ENCODE measurements around the gene CFAP299. TPM values are rescaled to one million over a fixed set of nuclear protein-coding genes. Genes with fewer than 3 reads are reported as not detected.
"Not testable (repeated sequence)": the region's sequence is repeated elsewhere in the genome, so short reads cannot be mapped to it uniquely, and the experiment has no call there.

Gene CFAP299
- total and polyA plus RNA-seq, 2 donors from 2014 or later = 1.1 TPM; not detected in 1

DNA sequence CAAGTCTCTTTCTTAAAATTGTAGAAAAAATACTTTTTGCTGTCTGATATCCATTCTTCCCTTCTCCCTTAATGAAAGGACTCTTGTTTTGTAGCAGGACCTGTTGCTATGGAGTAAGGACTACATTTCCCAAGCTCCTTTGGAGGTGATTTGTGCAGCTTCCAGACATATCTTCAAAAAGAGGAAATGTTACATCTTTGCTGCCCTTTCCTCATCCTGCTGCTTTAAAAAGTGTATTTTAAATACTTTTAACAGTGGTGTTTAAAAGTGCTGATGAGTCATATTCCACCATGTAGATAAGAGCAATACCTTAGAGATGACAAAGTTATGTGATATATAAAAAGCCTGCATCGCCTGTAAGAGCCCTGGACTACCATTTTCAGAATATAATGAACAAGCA, 98.7 kb downstream of the CFAP299 start:
- no peak for DNase-seq
- Histone ChIP-seq H3K27ac (ENCODE audit: low read depth in 2 of 2, low read length in 2 of 2) (no peak overlapping the region), H3K4me3 (ENCODE audit: low read length in 3 of 3) (no peak overlapping the region), H3K27me3 (ENCODE audit: control insufficient read depth, insufficient read depth, low read length) (no peaks in the 10 kb centered on the region), H3K36me3 (ENCODE audit: control insufficient read depth in 2 of 3, insufficient read depth in 3 of 3, low read length in 3 of 3) (no peaks in the 10 kb centered on the region), H3K9ac (ENCODE audit: low read length in 3 of 3) (no peak overlapping the region), H3K4me1 (ENCODE audit: control insufficient read depth in 2 of 3, insufficient read depth in 2 of 3, low read depth in 1 of 3, low read length in 3 of 3) (no peaks in the 10 kb centered on the region), H3K9me3 (ENCODE audit: control insufficient read depth in 2 of 3, insufficient read depth in 1 of 3, low read length in 3 of 3) (no peaks in the 10 kb centered on the region)
- no peak for FAIRE-seq
- TF ChIP-seq, protein P1, sequence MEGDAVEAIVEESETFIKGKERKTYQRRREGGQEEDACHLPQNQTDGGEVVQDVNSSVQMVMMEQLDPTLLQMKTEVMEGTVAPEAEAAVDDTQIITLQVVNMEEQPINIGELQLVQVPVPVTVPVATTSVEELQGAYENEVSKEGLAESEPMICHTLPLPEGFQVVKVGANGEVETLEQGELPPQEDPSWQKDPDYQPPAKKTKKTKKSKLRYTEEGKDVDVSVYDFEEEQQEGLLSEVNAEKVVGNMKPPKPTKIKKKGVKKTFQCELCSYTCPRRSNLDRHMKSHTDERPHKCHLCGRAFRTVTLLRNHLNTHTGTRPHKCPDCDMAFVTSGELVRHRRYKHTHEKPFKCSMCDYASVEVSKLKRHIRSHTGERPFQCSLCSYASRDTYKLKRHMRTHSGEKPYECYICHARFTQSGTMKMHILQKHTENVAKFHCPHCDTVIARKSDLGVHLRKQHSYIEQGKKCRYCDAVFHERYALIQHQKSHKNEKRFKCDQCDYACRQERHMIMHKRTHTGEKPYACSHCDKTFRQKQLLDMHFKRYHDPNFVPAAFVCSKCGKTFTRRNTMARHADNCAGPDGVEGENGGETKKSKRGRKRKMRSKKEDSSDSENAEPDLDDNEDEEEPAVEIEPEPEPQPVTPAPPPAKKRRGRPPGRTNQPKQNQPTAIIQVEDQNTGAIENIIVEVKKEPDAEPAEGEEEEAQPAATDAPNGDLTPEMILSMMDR (IDR thresholded peaks at IDR 0.05; ENCODE audit: borderline replicate concordance, extremely low read depth, insufficient read depth) = no peak
- intact Hi-C loops (cut with DNase I) = no loop called here

DNA sequence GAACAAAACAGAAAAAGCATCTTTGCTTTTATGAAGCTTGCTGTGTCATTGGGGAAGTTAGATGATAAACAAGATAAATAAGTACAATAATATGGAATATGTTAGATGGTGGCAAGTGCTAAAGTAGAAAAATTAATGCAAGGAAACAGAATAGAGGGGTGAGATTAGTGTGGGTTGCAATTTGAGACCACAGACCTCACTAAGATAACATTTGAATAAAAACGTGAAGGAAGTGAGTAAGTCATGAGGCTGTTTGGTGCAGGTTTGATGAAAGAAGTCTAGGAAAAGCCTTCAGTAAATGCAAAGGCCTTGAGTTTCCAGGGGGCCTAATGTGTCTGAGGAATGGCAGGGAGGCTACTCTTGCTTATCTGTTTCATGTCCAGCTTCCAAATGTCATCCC, 102.5 kb downstream of the CFAP299 start:
- TF ChIP-seq, protein P1 (IDR thresholded peaks at IDR 0.05; ENCODE audit: borderline replicate concordance, extremely low read depth, insufficient read depth) = no peak
- Histone ChIP-seq H3K4me1 (ENCODE audit: control insufficient read depth in 2 of 3, insufficient read depth in 2 of 3, low read depth in 1 of 3, low read length in 3 of 3) (no peaks in the 10 kb centered on the region), H3K4me3 (ENCODE audit: low read length in 3 of 3) (no peak overlapping the region), H3K27me3 (ENCODE audit: control insufficient read depth, insufficient read depth, low read length) (no peaks in the 10 kb centered on the region), H3K9me3 (ENCODE audit: control insufficient read depth in 2 of 3, insufficient read depth in 1 of 3, low read length in 3 of 3) (no peaks in the 10 kb centered on the region), H3K27ac (ENCODE audit: low read depth in 2 of 2, low read length in 2 of 2) (no peak overlapping the region), H3K9ac (ENCODE audit: low read length in 3 of 3) (no peak overlapping the region), H3K36me3 (ENCODE audit: control insufficient read depth in 2 of 3, insufficient read depth in 3 of 3, low read length in 3 of 3) (no peaks in the 10 kb centered on the region)
- no peak for FAIRE-seq
- intact Hi-C loops (cut with DNase I) = no loop called here
- no peak for DNase-seq

DNA sequence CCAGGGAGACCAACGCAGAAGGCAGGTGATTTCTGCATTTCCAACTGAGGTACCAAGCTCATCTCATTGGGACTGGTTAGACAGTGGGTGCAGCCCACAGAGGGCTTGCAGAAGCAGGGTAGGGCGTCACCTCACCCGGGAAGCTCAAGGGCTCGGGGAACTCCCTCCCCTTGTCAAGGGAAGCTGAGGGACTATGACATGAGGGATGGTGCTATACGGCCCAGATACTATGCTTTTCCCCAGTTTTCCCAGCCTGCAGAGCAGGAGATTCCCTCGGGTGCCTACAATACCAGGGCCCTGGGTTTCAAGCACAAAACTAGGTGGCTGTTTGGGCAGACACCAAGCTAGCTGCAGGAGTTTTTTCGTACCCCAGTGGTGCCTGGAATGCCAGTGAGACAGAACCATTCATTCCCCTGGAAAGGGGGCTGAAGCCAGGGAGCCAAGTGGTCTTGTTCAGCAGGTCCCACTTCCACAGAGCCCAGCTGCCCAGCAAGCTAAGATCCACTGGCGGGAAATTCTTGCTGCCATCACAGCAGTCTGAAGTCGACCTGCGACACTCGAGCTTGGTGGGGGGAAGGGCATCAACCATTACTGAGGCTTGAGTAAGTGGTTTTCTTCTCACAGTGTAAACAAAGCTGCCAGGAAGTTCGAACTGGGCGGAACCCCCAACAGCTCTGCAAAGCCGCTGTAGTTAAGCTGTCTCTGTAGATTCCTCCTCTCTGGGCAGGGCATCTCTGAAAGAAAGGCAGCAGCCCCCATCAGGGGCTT, 103.9 kb downstream of the CFAP299 start:
- H3K36me3 ChIP-seq (ENCODE audit: control insufficient read depth in 2 of 3, insufficient read depth in 3 of 3, low read length in 3 of 3); H3K9ac ChIP-seq (ENCODE audit: low read length in 3 of 3); H3K4me1 ChIP-seq (ENCODE audit: control insufficient read depth in 2 of 3, insufficient read depth in 2 of 3, low read depth in 1 of 3, low read length in 3 of 3); H3K27me3 ChIP-seq (ENCODE audit: control insufficient read depth, insufficient read depth, low read length); H3K9me3 ChIP-seq (ENCODE audit: control insufficient read depth in 2 of 3, insufficient read depth in 1 of 3, low read length in 3 of 3); FAIRE-seq; H3K27ac ChIP-seq (ENCODE audit: low read depth in 2 of 2, low read length in 2 of 2); H3K4me3 ChIP-seq (ENCODE audit: low read length in 3 of 3); intact Hi-C loops (cut with DNase I): not testable (repeated sequence)
- peak in 1 of 5 donors; percentile 58 for DNase-seq

DNA sequence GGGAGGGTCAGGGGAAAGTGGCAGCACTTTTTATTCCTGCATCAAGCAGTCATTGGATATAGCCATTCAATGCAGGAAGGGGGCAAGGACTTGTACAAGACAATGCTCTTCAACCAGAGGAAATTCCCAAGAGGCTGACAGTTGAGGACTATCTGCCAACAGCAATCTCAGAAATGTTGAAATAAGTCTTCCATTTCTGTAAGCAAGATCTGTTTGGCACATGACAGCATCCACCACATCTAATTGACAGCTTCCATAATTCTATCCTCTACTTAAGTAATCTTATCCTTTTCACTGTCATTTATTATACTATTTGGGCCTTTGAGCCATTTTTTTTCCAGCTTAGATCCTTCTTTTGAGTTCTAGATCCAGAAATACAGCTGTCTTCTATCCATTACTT, 110.7 kb downstream of the CFAP299 start:
- H3K27ac ChIP-seq (ENCODE audit: low read depth in 2 of 2, low read length in 2 of 2) = no peak overlapping the region
- H3K9ac ChIP-seq (ENCODE audit: low read length in 3 of 3) = no peak overlapping the region
- no peaks in the 10 kb centered on the region for H3K9me3 ChIP-seq (ENCODE audit: control insufficient read depth in 2 of 3, insufficient read depth in 1 of 3, low read length in 3 of 3)
- no peak overlapping the region for H3K4me3 ChIP-seq (ENCODE audit: low read length in 3 of 3)
- H3K4me1 ChIP-seq (ENCODE audit: control insufficient read depth in 2 of 3, insufficient read depth in 2 of 3, low read depth in 1 of 3, low read length in 3 of 3) = no peaks in the 10 kb centered on the region
- H3K27me3 ChIP-seq (ENCODE audit: control insufficient read depth, insufficient read depth, low read length) = no peaks in the 10 kb centered on the region
- FAIRE-seq (no peak), DNase-seq (no peak)
- H3K36me3 ChIP-seq (ENCODE audit: control insufficient read depth in 2 of 3, insufficient read depth in 3 of 3, low read length in 3 of 3) = no peaks in the 10 kb centered on the region
- TF ChIP-seq, protein P1 (IDR thresholded peaks at IDR 0.05; ENCODE audit: borderline replicate concordance, extremely low read depth, insufficient read depth) = no peak
- intact Hi-C loops (cut with DNase I) = no loop called here

Data from kidney (tissue), 14 donors.